GM19025 (cell line): Measurements from ENCODE around the gene LCMT1.
"Not testable (repeated sequence)": the region's sequence is repeated elsewhere in the genome, so short reads cannot be mapped to it uniquely, and the experiment has no call there.

Experiments used
- ATAC-seq: cut with Tn5 transposase; IDR thresholded peaks from one replicate; pipeline ENCODE4 v1.9.1; 2021; ENCODE audit warnings: mild to moderate bottlenecking, low read depth, moderate library complexity; ENCODE audit not compliant: unreplicated experiment

The LCMT1 gene

DNA sequence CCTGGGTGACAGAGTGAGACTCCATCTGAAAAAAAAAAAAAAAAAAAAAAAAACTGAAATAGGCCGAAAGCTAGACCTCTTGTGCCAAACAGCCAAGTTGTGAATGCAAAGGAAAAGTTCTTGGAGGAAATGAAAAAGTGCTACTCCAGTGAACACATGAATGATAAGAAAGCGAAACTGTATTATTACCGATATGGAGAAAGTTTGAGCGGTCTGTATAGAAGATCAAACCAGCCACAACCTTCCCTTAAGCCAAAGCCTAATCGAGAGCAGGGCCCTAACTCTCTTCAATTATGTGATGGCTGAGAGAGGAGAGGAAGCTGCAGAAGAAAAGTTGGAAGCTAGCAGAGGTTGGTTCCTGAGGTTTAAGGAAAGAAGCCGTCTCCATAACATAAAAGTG lies 69.7 kb downstream of the LCMT1 start:
- not testable (repeated sequence) for ATAC-seq

DNA sequence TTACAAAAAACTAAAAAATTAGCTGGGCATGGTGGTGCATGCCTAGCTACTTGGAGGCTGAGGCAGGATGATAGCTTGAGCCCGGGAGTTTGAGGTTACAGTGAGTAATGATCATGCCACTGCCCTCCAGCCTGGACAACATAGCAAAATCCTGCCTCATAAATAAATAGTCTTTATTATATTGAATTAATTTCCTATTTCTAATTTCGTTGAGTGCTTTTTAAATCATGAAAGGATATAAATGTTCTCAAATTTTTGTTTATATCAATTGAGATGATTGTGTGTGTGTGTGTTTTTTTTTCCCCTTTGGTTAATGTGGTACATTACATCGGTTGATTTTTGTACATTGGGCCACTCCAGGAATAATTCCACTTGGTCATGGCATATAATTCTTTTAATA lies 73.2 kb downstream of the LCMT1 start:
- ATAC-seq: no peak

DNA sequence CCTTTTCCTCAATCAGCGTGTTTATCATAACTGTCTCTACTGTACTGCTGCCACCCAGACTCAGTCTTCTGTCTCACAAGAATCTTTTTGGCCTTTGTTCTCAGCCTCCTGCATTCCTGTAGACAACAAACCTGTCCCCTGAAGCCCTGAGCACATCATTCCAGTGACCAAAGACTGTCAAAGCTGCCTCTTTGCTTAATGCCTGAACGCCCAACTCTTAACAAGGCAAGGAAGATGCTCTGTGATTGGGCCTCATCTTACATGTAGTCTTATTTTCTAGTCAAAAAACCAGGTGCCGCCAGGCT lies 75.9 kb downstream of the LCMT1 start:
- no peak for ATAC-seq

DNA sequence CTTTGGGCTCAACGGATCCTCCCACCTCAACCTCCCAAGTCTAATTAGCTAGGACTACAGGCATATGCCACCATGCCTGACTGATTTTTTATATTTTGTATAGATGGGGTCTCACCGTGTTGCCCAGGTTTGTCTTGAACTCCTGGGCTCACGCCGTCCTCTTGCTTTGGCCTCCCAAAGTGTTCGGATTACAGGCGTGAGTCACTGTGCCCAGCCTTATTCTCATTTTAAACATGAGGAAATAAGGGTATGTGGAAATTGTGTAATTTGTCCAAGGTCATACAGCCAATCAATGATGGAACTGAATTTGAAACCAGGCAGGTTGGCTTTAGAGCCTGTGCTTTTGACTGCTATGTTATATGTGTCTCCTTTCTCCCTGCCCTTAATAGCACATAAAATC lies 77.8 kb downstream of the LCMT1 start:
- no peak for ATAC-seq

DNA sequence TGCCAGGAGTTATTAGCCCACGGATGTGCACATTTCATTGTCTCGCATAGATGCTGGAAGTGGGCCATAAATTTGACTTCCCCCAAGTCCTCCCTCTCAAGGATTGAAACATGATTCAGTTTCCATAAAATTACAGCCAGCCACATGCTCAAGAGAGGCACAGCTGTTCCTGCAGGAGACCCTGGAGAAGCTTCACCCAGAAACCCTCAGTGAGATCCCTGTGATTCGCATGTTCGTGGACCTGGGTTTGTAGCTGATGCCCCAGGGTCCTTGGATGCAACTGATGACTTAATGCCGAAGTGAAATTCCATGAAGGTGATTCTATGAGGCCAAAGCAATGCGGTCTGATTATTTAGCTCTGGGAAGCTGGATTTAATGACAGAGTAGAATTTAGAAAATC lies 80.6 kb downstream of the LCMT1 start:
- no peak for ATAC-seq

DNA sequence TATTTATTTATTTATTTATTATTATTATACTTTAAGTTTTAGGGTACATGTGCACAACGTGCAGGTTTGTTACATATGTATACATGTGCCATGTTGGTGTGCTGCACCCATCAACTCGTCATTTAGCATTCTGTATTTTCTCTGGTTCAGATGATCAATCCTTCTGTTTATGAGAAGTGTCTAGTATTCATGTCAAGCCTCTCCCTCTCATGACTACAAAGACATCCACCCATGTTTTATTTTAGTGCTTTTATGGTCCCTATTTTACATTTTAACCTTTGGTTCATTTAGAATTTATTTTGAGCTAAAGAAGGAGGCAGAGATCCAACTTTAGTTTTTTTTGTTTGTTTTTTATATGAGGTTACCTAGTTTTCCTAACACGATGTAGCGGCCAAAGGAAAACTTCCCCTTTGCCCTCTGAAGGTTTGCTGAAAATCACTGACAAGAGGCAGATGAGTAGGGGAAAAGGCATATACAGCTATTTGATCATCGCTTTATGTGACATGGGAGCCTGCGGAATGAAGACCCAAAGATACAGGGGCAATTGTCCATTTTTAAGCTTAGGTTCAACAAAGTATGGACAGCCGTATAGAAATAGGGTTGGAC lies 82.8 kb downstream of the LCMT1 start:
- no peak for ATAC-seq

DNA sequence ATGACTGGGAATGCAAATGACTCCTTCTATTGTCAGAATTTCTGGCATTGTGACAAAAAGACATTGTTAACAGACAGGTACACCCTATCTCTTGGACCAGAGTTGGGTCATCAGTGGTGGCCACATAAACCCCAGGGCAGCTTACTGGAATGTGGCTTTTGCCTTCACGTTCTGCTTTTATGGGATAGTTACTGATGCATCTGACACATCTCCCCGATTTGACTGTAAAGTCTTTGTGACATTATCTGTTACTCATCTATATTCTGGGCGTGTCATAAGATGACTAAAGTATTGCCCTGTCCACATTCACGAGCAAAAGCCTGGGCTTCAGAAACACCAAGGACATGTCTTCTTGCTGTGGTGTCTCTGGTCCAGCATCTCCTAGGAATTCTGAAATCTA lies 86.5 kb downstream of the LCMT1 start:
- no peak for ATAC-seq

DNA sequence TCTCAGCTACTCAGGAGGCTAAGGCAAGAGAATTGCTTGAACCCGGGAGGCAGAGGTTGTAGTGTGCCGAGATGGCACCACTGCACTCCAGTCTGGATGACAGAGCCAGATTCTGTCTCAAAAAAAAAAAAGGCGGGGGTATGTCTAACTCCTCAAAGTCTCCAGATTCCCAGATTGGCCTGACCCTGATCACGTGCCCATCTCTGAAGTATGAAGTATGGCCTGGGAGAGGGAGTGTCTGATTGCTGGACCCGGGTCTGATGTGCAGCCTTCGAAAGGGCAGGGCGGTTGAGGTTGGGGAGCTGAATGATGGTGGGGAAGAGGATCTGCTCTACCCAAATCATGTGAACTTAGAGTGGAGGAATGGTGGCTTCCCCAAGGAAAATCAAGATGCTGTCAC lies 87.9 kb downstream of the LCMT1 start:
- no peak for ATAC-seq

DNA sequence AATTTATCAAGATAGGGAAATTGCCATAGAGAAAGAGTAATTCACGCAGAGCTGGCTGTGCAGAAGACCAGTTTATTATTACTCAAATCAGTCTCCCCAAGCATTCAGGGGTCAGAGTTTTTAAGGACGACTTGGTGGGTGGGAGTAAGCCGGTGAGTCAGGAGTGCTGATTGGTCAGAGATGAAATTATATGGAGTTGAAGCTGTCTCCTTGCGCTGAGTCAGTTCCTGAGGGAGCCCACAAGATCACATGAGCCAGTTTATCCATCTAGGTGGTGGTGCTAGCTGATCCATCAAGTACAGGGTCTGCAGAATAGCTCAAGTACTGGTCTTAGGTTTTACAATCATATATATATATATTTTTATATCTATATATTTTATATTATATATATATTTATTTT lies 99.2 kb downstream of the LCMT1 start:
- ATAC-seq: no peak

DNA sequence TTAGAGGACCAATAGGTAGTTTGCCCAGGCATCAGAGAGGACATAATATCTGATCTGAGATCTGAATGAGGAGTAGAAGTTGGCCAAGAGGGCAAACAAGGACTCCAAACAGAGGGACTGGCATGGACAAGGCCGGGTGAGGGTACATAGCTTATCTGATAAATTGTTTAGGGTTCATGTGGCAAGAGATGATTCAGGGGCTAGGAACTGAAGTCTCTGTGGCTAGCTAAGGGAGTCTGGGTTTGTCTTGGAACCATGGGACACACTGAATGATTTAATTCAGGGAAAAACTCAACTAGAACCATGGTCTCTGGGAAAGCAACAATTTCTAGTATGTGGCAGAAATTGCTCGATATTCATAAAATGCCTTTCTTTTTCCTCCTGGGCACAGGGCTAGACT lies 101.1 kb downstream of the LCMT1 start:
- ATAC-seq: no peak

DNA sequence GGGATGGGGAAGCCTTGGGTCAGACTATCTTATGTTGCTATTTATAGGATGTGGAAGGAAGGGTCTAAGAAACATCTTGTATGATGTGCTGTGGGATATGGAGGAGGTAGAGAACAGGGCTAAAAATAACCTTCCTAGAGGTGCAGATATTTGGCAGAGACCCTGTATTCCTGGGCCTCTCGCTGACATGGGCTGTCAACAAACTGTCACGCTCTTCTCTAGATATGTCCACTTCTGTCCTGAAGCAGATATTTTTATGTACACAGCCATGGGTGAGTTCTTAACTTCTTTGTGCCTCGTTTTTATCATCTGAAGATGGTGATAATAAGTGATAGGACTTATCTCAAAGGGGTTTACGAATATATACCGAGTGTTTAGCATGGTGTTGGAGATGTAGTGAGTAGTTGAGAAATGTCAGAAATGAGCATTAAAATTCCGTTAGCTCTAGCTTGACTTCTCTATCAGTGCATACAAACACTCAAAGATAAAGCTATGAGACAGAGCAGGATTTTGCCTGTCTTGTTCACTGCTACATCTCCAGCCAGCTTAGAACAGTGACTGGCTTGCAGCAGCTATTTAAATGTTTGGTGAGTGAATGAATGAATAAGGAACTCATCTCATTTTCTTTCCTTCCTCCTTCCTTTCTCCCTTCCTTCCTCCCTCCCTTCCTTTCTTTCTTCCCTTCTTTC lies 102.3 kb downstream of the LCMT1 start:
- ATAC-seq: no peak

DNA sequence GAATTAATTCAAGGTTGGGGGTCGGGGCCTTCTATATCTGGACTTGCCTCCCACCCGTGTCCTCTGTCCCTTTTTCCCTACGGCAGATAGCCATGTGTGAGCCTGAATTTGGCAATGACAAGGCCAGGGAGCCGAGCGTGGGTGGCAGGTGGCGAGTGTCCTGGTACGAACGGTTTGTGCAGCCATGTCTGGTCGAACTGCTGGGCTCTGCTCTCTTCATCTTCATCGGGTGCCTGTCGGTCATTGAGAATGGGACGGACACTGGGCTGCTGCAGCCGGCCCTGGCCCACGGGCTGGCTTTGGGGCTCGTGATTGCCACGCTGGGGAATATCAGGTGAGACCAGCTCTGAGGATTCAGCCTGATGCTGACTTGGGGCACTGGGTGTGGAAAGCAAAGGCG lies 105.6 kb downstream of the LCMT1 start:
- ATAC-seq: no peak

DNA sequence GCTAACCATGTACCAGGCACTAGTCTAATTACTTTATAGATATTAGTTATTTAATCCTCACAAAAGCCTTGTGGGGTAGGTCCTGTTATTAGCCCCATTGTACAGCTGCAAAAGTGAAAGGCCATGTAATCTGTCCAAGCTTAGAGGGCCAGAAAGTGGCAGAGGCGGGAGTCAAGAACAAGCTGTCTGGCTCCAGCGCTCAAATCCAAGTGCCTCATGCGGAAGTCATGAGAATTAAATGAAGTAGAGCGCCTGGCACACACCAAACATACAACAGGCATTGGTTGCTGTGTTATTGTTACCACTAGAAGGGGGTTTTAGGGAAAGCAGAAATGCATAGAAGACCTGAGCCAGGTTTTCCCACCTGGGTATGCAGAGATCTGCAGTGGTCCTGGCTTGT lies 106.4 kb downstream of the LCMT1 start:
- no peak for ATAC-seq

DNA sequence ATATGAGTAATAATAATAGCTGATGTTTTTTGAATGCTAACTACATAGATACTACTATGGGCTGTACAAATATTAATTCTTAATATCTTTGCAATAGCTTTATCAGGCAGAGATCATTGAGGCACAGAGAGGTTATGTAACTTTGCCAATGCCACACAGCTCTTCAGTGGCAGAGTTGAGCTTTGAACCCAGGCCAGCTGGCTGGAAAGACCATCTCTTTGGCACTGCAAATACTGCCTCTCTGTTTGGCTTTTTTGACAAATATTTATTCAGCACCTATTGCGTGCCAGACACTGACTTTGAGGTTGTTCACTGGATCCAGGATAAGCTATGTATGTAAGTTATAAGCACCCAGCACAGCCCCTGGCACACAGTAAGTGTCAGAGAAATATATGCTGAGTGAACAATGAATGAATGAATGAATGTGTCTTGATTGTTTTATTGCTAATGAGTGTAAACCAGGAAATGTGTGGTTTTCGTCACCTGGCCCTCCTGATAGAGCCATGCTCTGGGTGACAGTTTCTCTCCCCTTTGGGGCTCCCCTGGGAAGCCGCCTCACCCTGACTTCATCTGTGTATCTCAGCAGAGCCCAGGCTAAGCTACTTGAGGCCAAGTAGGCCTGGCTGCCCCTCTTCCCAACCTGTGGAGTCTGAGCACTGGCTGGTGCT lies 107.7 kb downstream of the LCMT1 start:
- ATAC-seq: no peak

DNA sequence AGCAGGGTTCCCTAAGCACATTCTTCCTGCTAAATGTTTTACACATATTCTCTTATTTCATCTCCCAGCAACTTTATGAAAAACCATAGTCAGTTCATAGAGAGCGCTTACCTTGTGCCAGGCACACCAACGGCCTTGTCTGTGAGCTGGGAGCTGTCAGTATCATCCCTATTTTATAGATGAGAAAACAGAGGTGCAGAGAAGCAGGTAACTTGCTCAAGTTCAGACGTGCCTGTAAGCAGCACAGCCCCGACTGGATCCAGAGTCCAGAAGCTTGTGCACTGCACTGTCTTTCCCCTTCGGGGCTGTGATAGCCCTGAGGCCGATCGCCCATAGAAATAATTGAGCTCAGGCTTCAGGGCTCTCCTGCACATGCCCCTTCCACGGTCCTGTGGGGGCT lies 111.4 kb downstream of the LCMT1 start:
- no peak for ATAC-seq

DNA sequence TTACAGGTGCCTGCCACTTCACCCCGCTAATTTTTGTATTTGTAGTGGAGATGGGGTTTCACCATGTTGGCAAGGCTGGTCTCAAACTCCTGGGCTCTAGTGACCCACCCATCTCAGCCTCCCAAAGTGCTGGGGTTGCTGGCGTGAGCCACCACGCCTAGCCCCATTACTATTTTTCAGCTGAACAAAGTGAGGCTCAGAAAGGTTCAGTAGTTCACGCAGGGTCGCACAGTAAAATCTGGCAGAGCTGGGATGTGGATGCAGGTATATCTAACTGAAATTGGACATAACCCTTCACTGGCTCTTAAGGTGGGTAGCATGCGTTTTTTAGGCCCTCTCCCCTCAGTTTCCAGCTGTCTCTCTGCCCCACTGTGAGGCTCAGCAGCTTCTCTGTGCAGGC lies 112.4 kb downstream of the LCMT1 start:
- ATAC-seq: no peak

DNA sequence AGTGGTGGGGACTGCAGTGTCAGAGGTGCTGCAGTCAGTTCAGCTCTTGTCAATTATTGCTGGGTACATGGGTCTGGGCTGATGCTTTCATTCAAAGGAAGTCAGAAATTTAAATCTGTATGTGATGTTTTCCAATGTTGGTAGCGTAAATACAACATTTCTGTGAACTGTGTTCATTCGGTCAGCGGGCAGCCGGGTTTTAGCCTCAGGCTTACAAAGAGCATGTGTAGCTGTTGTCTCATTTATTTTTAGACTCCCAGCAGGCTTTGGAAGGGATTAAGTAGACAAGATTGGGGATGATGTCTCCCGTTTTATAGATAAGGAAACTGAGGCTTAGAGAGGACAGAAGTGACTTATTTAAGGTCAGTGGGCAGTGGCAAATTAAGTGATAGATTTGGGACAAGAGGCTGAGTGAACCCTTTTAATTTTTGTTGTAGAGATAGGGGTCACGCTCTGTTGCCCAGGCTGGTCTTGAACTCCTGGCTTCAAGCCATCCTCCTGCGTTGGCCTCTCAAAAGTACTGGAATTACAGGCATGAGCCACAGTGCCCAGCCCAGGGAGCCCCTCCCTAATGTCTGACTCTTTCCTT lies 113.3 kb downstream of the LCMT1 start:
- ATAC-seq: no peak
